Stimulated activated CD8-positive, alpha-beta memory T cell treated with anti-CD3 and anti-CD28 coated beads, Interleukin-7, amount 100 ng/mL, for 4 hours (primary cell): ENCODE measurements around the gene SH3PXD2A.

Experiments
- DNase-seq, 2 donors: peaks; one replicate each; pipeline ENCODE4 v3.0.0-alpha.2; 2020; ENCODE audit warnings: low read depth in 2 of 2

The SH3PXD2A gene

GRCh38 chr10:103812432-103812831, 42.9 kb downstream of the SH3PXD2A start:
- DNase-seq = no peak

- DNase-seq = no peak
Observed at GRCh38 chr10:103812004-103812403, 43.4 kb downstream of the SH3PXD2A start.

GRCh38 chr10:103811463-103811862, 43.9 kb downstream of the SH3PXD2A start:
- no peak for DNase-seq

GRCh38 chr10:103808780-103809179, 46.6 kb downstream of the SH3PXD2A start:
- DNase-seq = no peak

GRCh38 chr10:103807996-103808395, 47.4 kb downstream of the SH3PXD2A start:
- no peak for DNase-seq

- no peak for DNase-seq
Observed at GRCh38 chr10:103806395-103807187, 48.8 kb downstream of the SH3PXD2A start.

- DNase-seq = no peak
Observed at GRCh38 chr10:103805781-103806180, 49.6 kb downstream of the SH3PXD2A start.

- DNase-seq = no peak
Observed at GRCh38 chr10:103804871-103805270, 50.5 kb downstream of the SH3PXD2A start.

- DNase-seq = no peak
Observed at GRCh38 chr10:103803941-103804340, 51.4 kb downstream of the SH3PXD2A start.

- no peak for DNase-seq
Observed at GRCh38 chr10:103802637-103803353, 52.6 kb downstream of the SH3PXD2A start.

GRCh38 chr10:103802081-103802480, 53.3 kb downstream of the SH3PXD2A start:
- DNase-seq = no peak

GRCh38 chr10:103800789-103801540, 54.4 kb downstream of the SH3PXD2A start:
- peak; percentile 13 to 37 for DNase-seq

- DNase-seq = no peak
Observed at GRCh38 chr10:103800089-103800488, 55.3 kb downstream of the SH3PXD2A start.

- DNase-seq = no peak
Observed at GRCh38 chr10:103799341-103799740, 56.0 kb downstream of the SH3PXD2A start.

GRCh38 chr10:103798511-103798910, 56.9 kb downstream of the SH3PXD2A start:
- no peak for DNase-seq

GRCh38 chr10:103797857-103798256, 57.5 kb downstream of the SH3PXD2A start:
- no peak for DNase-seq

GRCh38 chr10:103795634-103796270, 59.6 kb downstream of the SH3PXD2A start:
- no peak for DNase-seq

GRCh38 chr10:103794996-103795395, 60.4 kb downstream of the SH3PXD2A start:
- DNase-seq = no peak

- no peak for DNase-seq
Observed at GRCh38 chr10:103793920-103794883, 61.2 kb downstream of the SH3PXD2A start.

GRCh38 chr10:103793429-103793828, 61.9 kb downstream of the SH3PXD2A start:
- DNase-seq = no peak

- DNase-seq = no peak
Observed at GRCh38 chr10:103792547-103792946, 62.8 kb downstream of the SH3PXD2A start.
